Measurements from ENCODE around the gene TAS2R50.
"Not testable (repeated sequence)": the region's sequence is repeated elsewhere in the genome, so short reads cannot be mapped to it uniquely, and the experiment has no call there.

Gene TAS2R50

DNA sequence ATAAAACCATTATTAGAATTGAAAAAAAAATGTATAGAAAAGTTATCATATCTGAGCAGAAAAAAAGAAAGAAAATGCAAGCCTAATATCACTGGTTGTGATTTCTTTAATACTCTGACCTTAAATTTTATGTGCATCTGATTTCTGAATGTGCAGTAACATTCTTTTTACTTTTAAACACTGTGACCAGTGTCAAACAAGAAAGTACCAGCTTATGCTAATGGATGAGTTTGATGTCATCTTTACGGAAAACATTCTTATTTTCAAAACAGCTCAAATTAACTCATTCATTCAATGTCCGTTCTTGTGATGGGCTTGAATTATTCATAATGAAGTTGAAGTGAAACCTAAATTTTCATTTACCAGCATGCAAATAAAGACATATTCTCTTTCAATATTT, at the start of gene TAS2R50:
TAS2R50 (minus strand) TSS at position 101 of the 400 bp plus-strand sequence; CDS start at position 49, 52 bp downstream.
- DNase-seq, result no peak

DNA sequence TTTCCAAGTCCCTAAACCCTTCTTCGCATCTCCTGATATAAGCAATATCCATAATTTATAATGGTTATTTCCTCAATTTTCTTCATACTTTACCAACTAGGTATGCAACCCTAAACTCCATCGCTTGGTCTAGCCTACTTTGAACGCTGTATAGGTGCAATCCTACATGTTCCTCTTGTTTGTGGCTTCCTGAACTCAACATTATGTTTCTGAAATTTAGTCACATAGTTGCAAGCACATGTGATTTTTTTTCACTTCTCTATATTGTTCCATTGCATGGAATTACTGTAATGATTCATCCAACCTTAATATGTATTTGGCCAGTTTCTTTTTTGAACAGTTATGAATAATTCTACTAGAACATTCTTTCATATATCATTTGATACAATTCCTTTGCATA, 47.2 kb upstream of the TAS2R50 start:
- DNase-seq, result not testable (repeated sequence)

DNA sequence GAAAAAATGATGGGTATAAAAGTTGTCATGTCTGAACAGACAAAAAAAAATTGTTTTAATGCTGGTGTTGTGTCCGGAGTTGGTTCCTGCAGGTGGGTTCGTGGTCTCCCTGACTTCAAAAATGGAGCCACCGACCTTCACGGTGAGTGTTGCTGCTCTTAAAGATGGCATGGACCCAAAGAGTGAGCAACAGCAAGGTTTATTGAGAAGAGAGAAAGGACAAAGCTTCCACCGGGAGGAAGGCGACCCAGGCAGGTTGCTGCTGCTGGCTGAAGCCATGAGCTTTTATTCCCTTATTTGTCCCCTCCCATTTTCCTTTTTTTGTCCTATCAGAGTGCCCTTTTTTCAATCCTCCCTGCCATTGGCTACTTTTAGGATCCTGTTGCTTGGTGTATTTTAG, 44.6 kb upstream of the TAS2R50 start, which contains the start of gene TAS2R31:
TAS2R31 (minus strand) TSS at position 101 of the 400 bp plus-strand sequence; CDS start at position 29, 72 bp downstream.
- no peak for DNase-seq

- no peak for DNase-seq
Measured at GRCh38 chr12:11026118-11026517, 39.4 kb upstream of the TAS2R50 start.

DNA sequence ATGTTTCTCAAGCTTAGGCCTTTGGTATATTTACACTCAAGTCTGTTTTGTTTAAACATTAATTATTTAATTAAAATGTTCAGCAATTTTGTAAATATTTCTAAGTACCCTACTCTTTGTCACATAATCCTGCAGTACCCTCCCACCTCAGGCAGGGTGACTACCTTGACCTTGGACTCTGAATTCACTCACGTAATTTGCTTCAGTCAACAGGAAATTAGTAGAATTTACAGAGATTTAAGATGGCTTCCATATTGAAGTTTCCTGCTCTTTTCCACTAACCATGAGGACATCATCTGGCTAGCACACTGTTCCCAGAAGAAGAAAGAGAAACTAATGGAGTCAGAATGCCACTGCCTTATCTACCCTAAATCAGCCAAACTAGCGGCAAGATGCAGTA, 36.7 kb upstream of the TAS2R50 start:
- no peak for DNase-seq

DNA sequence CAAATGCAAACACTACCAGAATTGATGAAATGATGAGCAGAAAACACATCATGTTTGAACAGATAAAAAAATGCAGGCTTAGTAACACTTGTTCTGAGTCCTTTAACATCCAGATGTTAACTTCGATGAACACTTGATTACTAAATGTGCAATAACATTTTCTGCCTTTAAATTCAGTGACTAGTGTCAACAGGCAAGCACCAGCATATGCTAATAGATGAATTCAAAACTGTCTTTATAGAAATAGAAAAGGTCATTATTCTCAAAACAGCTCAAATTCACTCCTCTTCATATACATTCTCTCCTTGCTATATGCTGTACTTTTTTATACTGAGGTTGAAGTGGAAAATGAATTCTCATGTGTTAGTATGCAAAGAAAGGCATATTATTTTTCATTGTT, 35.8 kb upstream of the TAS2R50 start, which contains the start of gene TAS2R19:
TAS2R19 (minus strand) TSS at position 101 of the 400 bp plus-strand sequence; CDS start at position 52, 49 bp downstream.
- no peak for DNase-seq

DNA sequence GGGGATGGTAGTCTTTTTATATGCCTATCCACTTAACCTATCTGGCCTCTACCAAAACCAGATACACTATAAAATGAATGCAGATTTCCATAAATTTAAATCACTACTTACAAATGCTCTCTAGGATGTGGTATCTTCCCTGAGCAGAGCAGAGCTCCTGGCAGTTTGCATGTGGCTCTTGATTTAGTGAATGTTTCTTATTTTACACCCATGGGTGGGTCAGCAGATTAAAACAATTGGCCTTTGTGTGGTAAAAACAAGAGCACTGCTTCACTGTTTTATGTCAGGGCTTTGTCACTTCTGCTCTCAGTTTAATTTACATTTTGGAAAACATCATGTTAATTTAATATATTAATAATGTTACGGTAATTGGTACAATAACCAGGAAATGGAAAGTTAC, 30.2 kb upstream of the TAS2R50 start:
- DNase-seq, result no peak

DNA sequence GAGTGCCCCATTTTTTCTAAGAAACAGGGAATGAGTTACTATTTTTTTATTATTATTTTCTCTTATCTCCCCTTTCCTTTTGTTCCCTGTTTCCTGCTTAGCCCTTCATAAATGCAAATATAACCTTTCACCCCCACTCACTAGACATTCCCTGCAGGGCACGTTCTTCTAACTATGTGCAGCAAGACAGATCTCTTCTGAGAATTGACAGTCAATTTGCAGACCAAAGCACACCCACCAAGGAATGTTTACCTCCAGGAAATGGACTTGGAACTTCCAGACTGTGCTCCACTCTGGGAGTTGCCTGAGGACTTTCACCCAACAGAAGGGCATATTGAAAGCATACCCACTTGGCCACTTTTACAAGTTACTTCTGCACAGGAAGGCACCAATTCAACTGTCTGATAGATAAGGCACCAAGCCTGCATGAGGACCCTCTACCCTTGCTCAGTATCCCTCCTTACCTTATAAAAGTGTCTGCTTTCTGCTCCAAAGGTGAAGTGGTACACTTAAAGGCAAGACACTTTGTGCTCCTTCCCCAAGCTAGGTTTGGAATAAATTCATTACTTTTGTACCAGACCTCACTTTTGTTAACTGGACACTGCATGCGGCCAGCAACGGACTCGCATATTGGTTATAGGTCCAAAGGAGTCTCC, 29.2 kb upstream of the TAS2R50 start:
- no peak for DNase-seq

GRCh38 chr12:11014234-11014633, 27.5 kb upstream of the TAS2R50 start:
- no peak for DNase-seq

GRCh38 chr12:11007608-11008007, 20.9 kb upstream of the TAS2R50 start:
- no peak for DNase-seq

DNA sequence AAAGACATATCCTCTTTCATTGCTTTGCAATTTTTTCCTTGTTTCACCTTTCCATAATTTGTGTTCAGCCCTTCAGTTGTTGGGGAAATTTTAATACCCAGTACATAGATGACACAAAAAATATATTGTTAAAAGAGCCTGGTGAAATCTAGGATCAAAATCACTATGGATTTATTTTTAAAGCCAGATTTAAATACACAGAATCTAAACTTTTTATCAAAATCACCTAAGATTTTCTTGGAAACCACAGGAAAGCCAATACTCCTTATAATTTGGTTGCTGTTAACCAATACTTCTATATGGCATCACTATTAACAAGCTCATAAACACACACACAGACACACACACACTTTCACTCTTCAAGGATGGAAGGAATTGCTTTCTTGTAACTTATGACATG, 11.5 kb upstream of the TAS2R50 start, which contains the start of gene TAS2R20:
TAS2R20 (minus strand) TSS at position 101 of the 400 bp plus-strand sequence. CDS start 429 bp downstream, outside the sequence.
- DNase-seq, result no peak

DNA sequence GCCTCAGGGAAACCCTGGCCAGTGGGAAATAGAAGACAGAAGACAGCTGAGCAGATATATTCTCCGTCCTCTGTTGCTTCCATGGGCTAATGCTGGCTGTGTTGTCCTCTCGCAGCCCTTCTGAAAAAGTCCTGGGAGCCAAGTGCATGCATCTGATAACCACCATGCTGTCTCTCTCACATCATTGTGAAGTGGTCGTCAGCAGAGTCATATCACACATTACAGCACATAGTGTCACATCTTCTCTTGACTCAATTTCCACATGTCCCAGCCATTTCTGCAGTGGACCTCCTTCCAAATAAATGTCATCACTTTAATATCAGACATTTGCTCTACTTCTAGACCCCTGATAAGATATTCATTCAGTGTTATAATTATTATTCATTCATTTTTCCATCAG, 7.6 kb upstream of the TAS2R50 start:
- DNase-seq, result no peak

GRCh38 chr12:10989107-10989506, 2.4 kb upstream of the TAS2R50 start:
- DNase-seq, result no peak

DNA sequence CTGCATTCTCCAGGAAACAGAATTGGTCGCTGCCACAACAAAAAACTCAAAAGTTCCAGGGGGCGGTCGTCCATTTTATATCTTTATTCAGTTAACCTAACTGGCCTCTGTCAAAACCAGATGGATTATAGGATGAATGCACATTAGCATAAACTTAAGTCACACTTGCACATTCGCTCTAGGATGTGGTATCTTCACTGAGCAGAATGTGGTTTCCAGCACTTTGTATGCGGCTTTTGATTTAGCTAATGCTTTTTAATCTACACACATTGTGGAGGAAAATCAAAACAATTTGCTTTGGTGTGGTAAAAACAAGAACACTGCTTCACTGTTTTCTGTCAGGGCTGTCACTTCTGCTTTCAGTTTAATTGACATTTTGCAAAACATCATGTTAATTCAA, 4.5 kb downstream of the TAS2R50 start:
- no peak for DNase-seq

DNA sequence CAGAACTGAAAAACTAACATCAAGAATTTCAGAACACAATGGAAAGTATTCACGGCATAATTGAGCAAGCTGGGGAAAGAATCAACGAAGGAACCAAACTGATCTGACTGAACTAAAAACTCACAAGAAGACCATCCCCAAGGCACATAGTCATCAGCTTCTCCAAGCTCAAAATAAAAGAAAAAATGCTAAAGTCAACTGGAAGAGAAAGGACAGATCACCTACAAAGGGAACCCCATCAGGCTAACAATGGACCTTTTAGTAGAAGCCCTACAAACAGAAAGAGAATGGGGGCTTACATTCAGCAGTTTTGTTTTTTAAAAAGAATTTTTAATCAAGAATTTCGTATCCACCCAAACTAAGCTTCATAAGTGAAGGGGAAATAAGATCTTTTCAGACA, 11.7 kb downstream of the TAS2R50 start:
- DNase-seq, result no peak

- DNase-seq, result no peak
Measured at GRCh38 chr12:10968765-10969456, 17.8 kb downstream of the TAS2R50 start.

GRCh38 chr12:10967409-10967808, 19.3 kb downstream of the TAS2R50 start:
- DNase-seq, result no peak

DNA sequence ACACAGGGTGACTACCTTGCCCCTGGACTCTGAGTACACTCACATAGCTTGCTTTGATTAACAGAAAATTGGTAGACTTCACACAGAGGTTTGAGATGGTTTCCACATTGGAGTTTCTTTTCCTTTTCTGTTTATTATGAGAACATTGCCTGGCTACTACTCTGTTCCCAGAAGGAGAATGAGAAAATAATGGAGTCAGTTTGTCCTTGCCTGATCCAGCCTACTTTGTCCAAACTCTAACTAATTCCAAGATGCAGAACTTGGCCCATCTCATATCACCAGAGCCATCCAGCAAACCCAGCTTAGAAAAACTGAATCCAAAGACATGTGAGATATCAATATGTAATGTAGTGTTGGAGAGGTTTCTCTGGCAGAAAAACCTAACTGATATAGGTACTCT, 20.4 kb downstream of the TAS2R50 start:
- no peak for DNase-seq

- DNase-seq, result no peak
Measured at GRCh38 chr12:10965476-10965875, 21.2 kb downstream of the TAS2R50 start.

- DNase-seq, result no peak
Measured at GRCh38 chr12:10960211-10960610, 26.5 kb downstream of the TAS2R50 start.

GRCh38 chr12:10959804-10960203, 26.9 kb downstream of the TAS2R50 start:
- DNase-seq, result no peak

DNA sequence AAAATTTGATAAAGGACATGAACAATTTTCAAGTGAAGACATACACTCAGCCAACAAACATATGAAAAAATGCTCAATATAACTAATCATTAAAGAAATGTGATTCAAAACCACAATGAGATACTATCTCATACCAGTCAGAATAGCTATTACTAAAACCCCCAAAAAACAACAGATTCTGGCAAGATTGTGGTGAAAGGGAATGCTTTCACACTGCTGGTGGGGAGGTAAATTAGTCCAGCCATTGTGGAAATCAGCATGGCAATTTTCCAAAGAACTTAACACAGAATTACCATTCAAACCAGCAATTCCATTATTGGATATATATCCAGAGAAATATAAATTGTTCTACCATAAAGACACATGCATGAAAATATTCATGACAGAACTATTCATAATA, 29.0 kb downstream of the TAS2R50 start:
- DNase-seq, result no peak

DNA sequence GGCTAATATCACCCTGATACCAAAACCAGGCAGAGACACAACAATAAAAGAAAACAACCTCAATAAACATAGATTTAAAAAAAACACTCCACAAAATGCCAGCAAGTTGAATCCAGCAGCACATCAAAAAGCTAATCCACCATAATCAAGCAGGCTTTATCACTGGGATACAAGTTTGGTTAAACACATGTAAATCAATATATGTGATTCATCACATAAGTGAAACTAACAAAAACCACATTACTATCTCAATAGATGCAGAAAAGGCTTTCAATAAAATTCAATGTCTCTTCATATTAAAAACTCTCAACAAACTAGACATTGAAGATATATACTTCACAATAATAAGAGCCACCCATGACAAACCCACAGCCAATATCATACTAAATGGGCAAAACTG, 30.6 kb downstream of the TAS2R50 start:
- DNase-seq, result no peak

GRCh38 chr12:10952645-10953044, 34.1 kb downstream of the TAS2R50 start:
- no peak for DNase-seq

Data from activated CD4-positive, alpha-beta T cell treated with anti-CD3 and anti-CD28 coated beads, Interleukin-2, amount 50 U/mL, for 4 hours (primary cell).